ENCODE data around the gene LGALS9.
"Not testable (repeated sequence)": the region's sequence is repeated elsewhere in the genome, so short reads cannot be mapped to it uniquely, and the experiment has no call there.

LGALS9 gene

GRCh38 chr17:27651411-27652345 lies 20.7 kb downstream of the LGALS9 start:
- DNase-seq (ENCODE audit: low read depth in 2 of 2, low spot score in 1 of 2), result peak; percentile 31 to 41

GRCh38 chr17:27653449-27653971 lies 22.5 kb downstream of the LGALS9 start:
- DNase-seq (ENCODE audit: low read depth in 2 of 2, low spot score in 1 of 2), result not testable (repeated sequence)

GRCh38 chr17:27654136-27654535 lies 23.1 kb downstream of the LGALS9 start:
- DNase-seq (ENCODE audit: low read depth in 2 of 2, low spot score in 1 of 2), result no peak

- DNase-seq (ENCODE audit: low read depth in 2 of 2, low spot score in 1 of 2), result peak; percentile 27
Measured at GRCh38 chr17:27654654-27655524, 23.9 kb downstream of the LGALS9 start.

GRCh38 chr17:27655525-27656111 lies 24.6 kb downstream of the LGALS9 start:
- DNase-seq (ENCODE audit: low read depth in 2 of 2, low spot score in 1 of 2), result not testable (repeated sequence)

- DNase-seq (ENCODE audit: low read depth in 2 of 2, low spot score in 1 of 2), result not testable (repeated sequence)
Measured at GRCh38 chr17:27656620-27657019, 25.6 kb downstream of the LGALS9 start.

- no peak for DNase-seq (ENCODE audit: low read depth in 2 of 2, low spot score in 1 of 2)
Measured at GRCh38 chr17:27657620-27658019, 26.6 kb downstream of the LGALS9 start.

GRCh38 chr17:27659683-27660082 lies 28.7 kb downstream of the LGALS9 start:
- no peak for DNase-seq (ENCODE audit: low read depth in 2 of 2, low spot score in 1 of 2)

- no peak for DNase-seq (ENCODE audit: low read depth in 2 of 2, low spot score in 1 of 2)
Measured at GRCh38 chr17:27660436-27660835, 29.4 kb downstream of the LGALS9 start.

GRCh38 chr17:27663936-27664605 lies 33.1 kb downstream of the LGALS9 start:
- no peak for DNase-seq (ENCODE audit: low read depth in 2 of 2, low spot score in 1 of 2)

GRCh38 chr17:27664606-27664965 lies 33.6 kb downstream of the LGALS9 start:
- no peak for DNase-seq (ENCODE audit: low read depth in 2 of 2, low spot score in 1 of 2)

- no peak for DNase-seq (ENCODE audit: low read depth in 2 of 2, low spot score in 1 of 2)
Measured at GRCh38 chr17:27665549-27665948, 34.6 kb downstream of the LGALS9 start.

GRCh38 chr17:27666270-27666669 lies 35.3 kb downstream of the LGALS9 start:
- DNase-seq (ENCODE audit: low read depth in 2 of 2, low spot score in 1 of 2), result not testable (repeated sequence)

- no peak for DNase-seq (ENCODE audit: low read depth in 2 of 2, low spot score in 1 of 2)
Measured at GRCh38 chr17:27666831-27667560, 36.0 kb downstream of the LGALS9 start.

- DNase-seq (ENCODE audit: low read depth in 2 of 2, low spot score in 1 of 2), result no peak
Measured at GRCh38 chr17:27667656-27668487, 36.9 kb downstream of the LGALS9 start.

- DNase-seq (ENCODE audit: low read depth in 2 of 2, low spot score in 1 of 2), result no peak
Measured at GRCh38 chr17:27668488-27668823, 37.5 kb downstream of the LGALS9 start.

- no peak for DNase-seq (ENCODE audit: low read depth in 2 of 2, low spot score in 1 of 2)
Measured at GRCh38 chr17:27669136-27669535, 38.1 kb downstream of the LGALS9 start.

GRCh38 chr17:27669850-27670249 lies 38.9 kb downstream of the LGALS9 start:
- no peak for DNase-seq (ENCODE audit: low read depth in 2 of 2, low spot score in 1 of 2)

Data from stimulated activated CD8-positive, alpha-beta memory T cell treated with anti-CD3 and anti-CD28 coated beads, Interleukin-4, amount 100 ng/mL, for 1 hour (primary cell).